Measurements from ENCODE around the gene INSR.
"Not testable (repeated sequence)": the region's sequence is repeated elsewhere in the genome, so short reads cannot be mapped to it uniquely, and the experiment has no call there.

INSR gene

DNA sequence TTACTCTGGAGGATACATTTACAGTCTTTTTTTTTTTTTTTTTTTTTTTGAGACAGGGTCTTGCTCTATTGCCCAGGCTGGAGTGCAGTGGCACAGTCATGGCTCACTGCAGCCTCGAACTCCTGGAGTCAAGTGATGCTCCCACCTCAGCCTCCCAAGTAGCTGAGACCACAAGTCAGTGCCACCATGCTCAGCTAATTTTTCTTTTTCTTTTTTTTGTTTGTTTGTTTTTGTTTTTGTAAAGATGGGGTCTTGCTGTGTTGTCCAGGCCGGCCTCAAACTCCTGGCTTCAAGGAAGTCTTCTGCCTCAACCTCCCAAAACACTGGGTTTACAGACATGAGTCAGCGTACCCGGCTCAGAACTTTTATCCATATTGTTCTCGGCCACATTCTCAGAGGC lies 64.5 kb downstream of the INSR start:
- Histone ChIP-seq H3K27ac (replicated peaks) (no peak overlapping the region), H3K27me3 (ENCODE audit: insufficient read depth, poor library complexity, severe bottlenecking) (no peaks in the 10 kb centered on the region), H3K4me3 (replicated peaks; ENCODE audit: insufficient read depth, low read length) (no peak overlapping the region)
- no peak for DNase-seq (ENCODE audit: low read depth in 1 of 2, low spot score in 1 of 2)
- TF ChIP-seq SPI1 (IDR thresholded peaks at IDR 0.05; ENCODE audit: borderline replicate concordance, low read depth), result no peak

- no peak for DNase-seq (ENCODE audit: low read depth in 1 of 2, low spot score in 1 of 2)
- H3K27me3 ChIP-seq (ENCODE audit: insufficient read depth, poor library complexity, severe bottlenecking), result no peaks in the 10 kb centered on the region
- H3K4me3 ChIP-seq (replicated peaks; ENCODE audit: insufficient read depth, low read length), result no peak overlapping the region
- TF ChIP-seq GABPA (IDR thresholded peaks at IDR 0.05; ENCODE audit: low read depth), result no peak
- TF ChIP-seq CTCF (IDR thresholded peaks at IDR 0.05; ENCODE audit: insufficient read depth, low read length), result no peak
- no peak for TF ChIP-seq REST (IDR thresholded peaks at IDR 0.05; ENCODE audit: insufficient replicate concordance, low read depth)
- no peak for TF ChIP-seq SPI1 (IDR thresholded peaks at IDR 0.05; ENCODE audit: borderline replicate concordance, low read depth)
- TF ChIP-seq POLR2AphosphoS5 (IDR thresholded peaks at IDR 0.05; ENCODE audit: low read depth), result no peak
- H3K27ac ChIP-seq (replicated peaks), result no peak overlapping the region
These were observed 65.2 kb downstream of the INSR start for GRCh38 chr19:7228935-7229541.

DNA sequence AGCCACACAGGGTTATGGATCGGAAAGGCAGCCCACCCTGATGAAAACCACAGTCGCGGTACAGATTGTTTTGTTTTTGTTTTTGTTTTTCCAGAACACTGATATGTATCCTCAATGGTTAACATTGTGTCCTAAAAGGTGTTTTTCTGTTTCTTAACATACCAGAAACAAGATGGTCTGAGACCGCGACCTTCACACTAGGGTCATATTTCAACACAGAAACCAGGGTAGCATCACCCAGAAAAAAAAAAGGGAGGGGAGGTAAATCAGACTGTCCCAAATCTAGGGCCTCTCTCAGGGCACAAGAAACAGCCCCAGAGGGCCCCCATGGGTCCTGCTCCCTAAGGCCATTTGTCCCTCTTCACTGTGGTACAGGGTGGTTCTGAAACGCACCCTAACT lies 66.5 kb downstream of the INSR start:
- no peaks in the 10 kb centered on the region for H3K27me3 ChIP-seq (ENCODE audit: insufficient read depth, poor library complexity, severe bottlenecking)
- H3K4me3 ChIP-seq (replicated peaks; ENCODE audit: insufficient read depth, low read length), result no peak overlapping the region
- TF ChIP-seq GABPA (IDR thresholded peaks at IDR 0.05; ENCODE audit: low read depth) (no peak), SPI1 (IDR thresholded peaks at IDR 0.05; ENCODE audit: borderline replicate concordance, low read depth) (no peak), POLR2AphosphoS5 (IDR thresholded peaks at IDR 0.05; ENCODE audit: low read depth) (no peak), CTCF (IDR thresholded peaks at IDR 0.05; ENCODE audit: insufficient read depth, low read length) (no peak), REST (IDR thresholded peaks at IDR 0.05; ENCODE audit: insufficient replicate concordance, low read depth) (no peak)
- H3K27ac ChIP-seq (replicated peaks), result no peak overlapping the region
- DNase-seq (ENCODE audit: low read depth in 1 of 2, low spot score in 1 of 2), result no peak

DNA sequence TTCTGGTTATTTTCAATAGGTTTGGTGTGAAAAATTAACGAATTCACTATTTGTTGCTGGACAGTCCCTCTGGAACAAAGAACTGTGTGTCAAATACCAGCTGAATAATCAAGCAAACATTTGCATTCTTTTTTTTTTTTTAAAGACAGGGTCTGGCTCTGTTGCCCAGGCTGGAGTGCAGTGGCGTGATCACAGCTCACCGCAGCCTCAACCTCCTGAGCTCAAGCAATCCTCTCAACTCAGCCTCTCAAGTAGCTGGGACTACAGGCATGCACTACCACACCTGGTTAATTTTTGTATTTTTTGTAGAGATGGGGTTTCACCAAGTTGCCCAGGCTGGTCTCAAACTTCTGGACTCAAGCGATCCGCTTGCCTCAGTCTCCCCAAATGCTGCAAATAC lies 67.1 kb downstream of the INSR start:
- not testable (repeated sequence) for H3K4me3 ChIP-seq (replicated peaks; ENCODE audit: insufficient read depth, low read length); H3K27ac ChIP-seq (replicated peaks); H3K27me3 ChIP-seq (ENCODE audit: insufficient read depth, poor library complexity, severe bottlenecking); DNase-seq (ENCODE audit: low read depth in 1 of 2, low spot score in 1 of 2)

- no peak for DNase-seq (ENCODE audit: low read depth in 1 of 2, low spot score in 1 of 2)
- TF ChIP-seq CTCF (IDR thresholded peaks at IDR 0.05; ENCODE audit: insufficient read depth, low read length) (no peak), REST (IDR thresholded peaks at IDR 0.05; ENCODE audit: insufficient replicate concordance, low read depth) (no peak), POLR2AphosphoS5 (IDR thresholded peaks at IDR 0.05; ENCODE audit: low read depth) (no peak), GABPA (IDR thresholded peaks at IDR 0.05; ENCODE audit: low read depth) (no peak), SPI1 (IDR thresholded peaks at IDR 0.05; ENCODE audit: borderline replicate concordance, low read depth) (no peak)
- no peak overlapping the region for H3K27ac ChIP-seq (replicated peaks)
- H3K27me3 ChIP-seq (ENCODE audit: insufficient read depth, poor library complexity, severe bottlenecking), result no peaks in the 10 kb centered on the region
- no peak overlapping the region for H3K4me3 ChIP-seq (replicated peaks; ENCODE audit: insufficient read depth, low read length)
These were observed 67.5 kb downstream of the INSR start for GRCh38 chr19:7226739-7227138.
